GM19397 (cell line): Measurements from ENCODE around the gene IDH3G.

Experiments used
- ATAC-seq: cut with Tn5 transposase; IDR thresholded peaks from one replicate; pipeline ENCODE4 v1.9.1; 2021; ENCODE audit warnings: mild to moderate bottlenecking, moderate library complexity; ENCODE audit not compliant: unreplicated experiment

The IDH3G gene

GRCh38 chrX:153773741-153774575, 20.2 kb downstream of the IDH3G start:
- ATAC-seq = no peak

GRCh38 chrX:153773218-153773611, 21.0 kb downstream of the IDH3G start:
- ATAC-seq = no peak

- ATAC-seq = no peak
Measured at GRCh38 chrX:153772316-153773217, 21.6 kb downstream of the IDH3G start.

GRCh38 chrX:153771415-153772315, 22.5 kb downstream of the IDH3G start:
- no peak for ATAC-seq

GRCh38 chrX:153770601-153771414, 23.4 kb downstream of the IDH3G start:
- no peak for ATAC-seq

GRCh38 chrX:153769865-153770600, 24.1 kb downstream of the IDH3G start:
- no peak for ATAC-seq

GRCh38 chrX:153769158-153769864, 24.9 kb downstream of the IDH3G start:
- ATAC-seq = no peak

GRCh38 chrX:153768311-153769157, 25.6 kb downstream of the IDH3G start:
- ATAC-seq = no peak

GRCh38 chrX:153767674-153768055, 26.5 kb downstream of the IDH3G start:
- no peak for ATAC-seq

- no peak for ATAC-seq
Measured at GRCh38 chrX:153766871-153767673, 27.1 kb downstream of the IDH3G start.

GRCh38 chrX:153766098-153766817, 27.9 kb downstream of the IDH3G start:
- ATAC-seq = no peak

GRCh38 chrX:153765138-153766079, 28.8 kb downstream of the IDH3G start:
- no peak for ATAC-seq

GRCh38 chrX:153764786-153765137, 29.4 kb downstream of the IDH3G start:
- ATAC-seq = no peak

- ATAC-seq = no peak
Measured at GRCh38 chrX:153763989-153764755, 30.0 kb downstream of the IDH3G start, which contains the start of gene PLXNB3. Gene PLXNB3 (plus strand): TSS chrX:153764249. CDS start chrX:153765536, 1,287 bp downstream.
